Measurements from ENCODE around the gene UPK3B. TPM values are rescaled to one million over a fixed set of nuclear protein-coding genes. Genes with fewer than 3 reads are reported as not detected.
A peak's percentile ranks its signal among the peaks of the same experiment; 100 is the strongest.
"Not testable (repeated sequence)": the region's sequence is repeated elsewhere in the genome, so short reads cannot be mapped to it uniquely, and the experiment has no call there.

UPK3B gene
- total and polyA plus RNA-seq, 2 donors from 2014 or later = 0.15 to 1.9 TPM

- peak in 3 of 5 donors; percentile 12 to 70 (median 54) for DNase-seq
- intact Hi-C loops (cut with DNase I) = no loop called here
Measured at GRCh38 chr7:76514926-76515771, 4.8 kb downstream of the UPK3B start.

GRCh38 chr7:76515999-76516443, 5.7 kb downstream of the UPK3B start:
- no peaks in the 10 kb centered on the region for H3K9me3 ChIP-seq (ENCODE audit: control insufficient read depth in 2 of 3, insufficient read depth in 1 of 3, low read length in 3 of 3)
- H3K9ac ChIP-seq (ENCODE audit: low read length in 3 of 3) = no peak overlapping the region
- no peak for TF ChIP-seq CTCF (IDR thresholded peaks at IDR 0.05; ENCODE audit: borderline replicate concordance, extremely low read depth, insufficient read depth)
- no peak overlapping the region for H3K27ac ChIP-seq (ENCODE audit: low read depth in 2 of 2, low read length in 2 of 2)
- no peak for FAIRE-seq
- no peaks in the 10 kb centered on the region for H3K4me1 ChIP-seq (ENCODE audit: control insufficient read depth in 2 of 3, insufficient read depth in 2 of 3, low read depth in 1 of 3, low read length in 3 of 3)
- DNase-seq = peak in 3 of 5 donors; percentile 12 to 82 (median 42)
- no peaks in the 10 kb centered on the region for H3K27me3 ChIP-seq (ENCODE audit: control insufficient read depth, insufficient read depth, low read length)
- no peak overlapping the region for H3K4me3 ChIP-seq (ENCODE audit: low read length in 3 of 3)
- intact Hi-C loops (cut with DNase I) = no loop called here
- H3K36me3 ChIP-seq (ENCODE audit: control insufficient read depth in 2 of 3, insufficient read depth in 3 of 3, low read length in 3 of 3) = no peaks in the 10 kb centered on the region

More at GRCh38 chr7:76514926-76515771, 4.8 kb downstream of the UPK3B start:
- H3K36me3 ChIP-seq (ENCODE audit: control insufficient read depth in 2 of 3, insufficient read depth in 3 of 3, low read length in 3 of 3) = no peaks in the 10 kb centered on the region
- TF ChIP-seq CTCF (IDR thresholded peaks at IDR 0.05; ENCODE audit: borderline replicate concordance, extremely low read depth, insufficient read depth) = no peak
- no peaks in the 10 kb centered on the region for H3K27me3 ChIP-seq (ENCODE audit: control insufficient read depth, insufficient read depth, low read length)
- no peaks in the 10 kb centered on the region for H3K9me3 ChIP-seq (ENCODE audit: control insufficient read depth in 2 of 3, insufficient read depth in 1 of 3, low read length in 3 of 3)
- FAIRE-seq = no peak
- H3K4me1 ChIP-seq (ENCODE audit: control insufficient read depth in 2 of 3, insufficient read depth in 2 of 3, low read depth in 1 of 3, low read length in 3 of 3) = no peaks in the 10 kb centered on the region
- no peak overlapping the region for H3K9ac ChIP-seq (ENCODE audit: low read length in 3 of 3)
- H3K4me3 ChIP-seq (ENCODE audit: low read length in 3 of 3) = no peak overlapping the region
- H3K27ac ChIP-seq (ENCODE audit: low read depth in 2 of 2, low read length in 2 of 2) = no peak overlapping the region

DNA sequence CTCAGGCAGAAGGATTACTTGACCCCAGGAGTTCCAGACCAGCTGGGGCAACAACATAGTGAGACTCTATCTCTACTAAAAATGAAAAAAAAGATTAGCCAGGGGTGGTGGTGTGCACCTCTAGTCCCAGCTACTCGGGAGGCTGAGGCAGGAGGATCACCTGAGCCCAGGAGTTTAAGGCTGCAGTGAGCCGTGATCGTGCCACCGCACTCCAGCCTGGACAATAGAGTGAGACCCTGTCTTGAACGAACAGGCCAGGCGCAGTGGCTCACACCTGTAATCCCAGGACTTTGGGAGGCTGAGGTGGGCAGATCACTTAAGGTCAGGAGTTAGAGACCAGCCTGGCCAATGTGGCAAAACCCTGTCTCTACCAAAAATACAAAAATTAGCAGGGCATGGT, 6.6 kb downstream of the UPK3B start:
- H3K9ac ChIP-seq (ENCODE audit: low read length in 3 of 3); H3K4me3 ChIP-seq (ENCODE audit: low read length in 3 of 3); H3K36me3 ChIP-seq (ENCODE audit: control insufficient read depth in 2 of 3, insufficient read depth in 3 of 3, low read length in 3 of 3); H3K27ac ChIP-seq (ENCODE audit: low read depth in 2 of 2, low read length in 2 of 2); H3K27me3 ChIP-seq (ENCODE audit: control insufficient read depth, insufficient read depth, low read length); intact Hi-C loops (cut with DNase I); H3K4me1 ChIP-seq (ENCODE audit: control insufficient read depth in 2 of 3, insufficient read depth in 2 of 3, low read depth in 1 of 3, low read length in 3 of 3); H3K9me3 ChIP-seq (ENCODE audit: control insufficient read depth in 2 of 3, insufficient read depth in 1 of 3, low read length in 3 of 3); FAIRE-seq: not testable (repeated sequence)
- DNase-seq = peak in 1 of 5 donors; percentile 21

DNA sequence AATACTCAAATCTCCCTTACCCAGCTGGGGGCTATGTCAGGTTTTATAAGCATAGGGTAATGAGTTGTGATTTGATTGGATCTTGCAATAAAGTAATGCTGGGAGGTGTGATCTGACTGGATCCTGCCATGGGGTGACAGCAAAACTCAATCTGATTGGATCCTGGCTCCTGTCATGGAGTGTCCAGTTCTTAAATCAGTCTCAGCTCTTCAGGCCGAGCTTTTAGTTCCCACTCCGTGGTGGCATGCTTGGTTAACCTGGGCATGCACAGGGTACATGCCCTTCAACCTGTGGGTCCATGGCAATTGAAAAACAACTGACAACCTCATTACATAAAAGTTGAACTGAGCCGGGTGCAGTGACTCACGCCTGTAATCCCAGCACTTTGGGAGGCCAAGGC, 15.8 kb downstream of the UPK3B start:
- H3K36me3 ChIP-seq (ENCODE audit: control insufficient read depth in 2 of 3, insufficient read depth in 3 of 3, low read length in 3 of 3); H3K9ac ChIP-seq (ENCODE audit: low read length in 3 of 3); FAIRE-seq; DNase-seq; intact Hi-C loops (cut with DNase I); H3K27ac ChIP-seq (ENCODE audit: low read depth in 2 of 2, low read length in 2 of 2); H3K4me1 ChIP-seq (ENCODE audit: control insufficient read depth in 2 of 3, insufficient read depth in 2 of 3, low read depth in 1 of 3, low read length in 3 of 3); H3K9me3 ChIP-seq (ENCODE audit: control insufficient read depth in 2 of 3, insufficient read depth in 1 of 3, low read length in 3 of 3); H3K27me3 ChIP-seq (ENCODE audit: control insufficient read depth, insufficient read depth, low read length); H3K4me3 ChIP-seq (ENCODE audit: low read length in 3 of 3): not testable (repeated sequence)

- intact Hi-C loops (cut with DNase I); FAIRE-seq; DNase-seq; H3K36me3 ChIP-seq (ENCODE audit: control insufficient read depth in 2 of 3, insufficient read depth in 3 of 3, low read length in 3 of 3); H3K4me1 ChIP-seq (ENCODE audit: control insufficient read depth in 2 of 3, insufficient read depth in 2 of 3, low read depth in 1 of 3, low read length in 3 of 3); H3K9me3 ChIP-seq (ENCODE audit: control insufficient read depth in 2 of 3, insufficient read depth in 1 of 3, low read length in 3 of 3); H3K27ac ChIP-seq (ENCODE audit: low read depth in 2 of 2, low read length in 2 of 2); H3K27me3 ChIP-seq (ENCODE audit: control insufficient read depth, insufficient read depth, low read length); H3K4me3 ChIP-seq (ENCODE audit: low read length in 3 of 3); H3K9ac ChIP-seq (ENCODE audit: low read length in 3 of 3): not testable (repeated sequence)
Measured at GRCh38 chr7:76531643-76532042, 21.3 kb downstream of the UPK3B start.

- H3K4me3 ChIP-seq (ENCODE audit: low read length in 3 of 3); DNase-seq; H3K36me3 ChIP-seq (ENCODE audit: control insufficient read depth in 2 of 3, insufficient read depth in 3 of 3, low read length in 3 of 3); H3K9me3 ChIP-seq (ENCODE audit: control insufficient read depth in 2 of 3, insufficient read depth in 1 of 3, low read length in 3 of 3); intact Hi-C loops (cut with DNase I); H3K9ac ChIP-seq (ENCODE audit: low read length in 3 of 3); H3K27ac ChIP-seq (ENCODE audit: low read depth in 2 of 2, low read length in 2 of 2); H3K4me1 ChIP-seq (ENCODE audit: control insufficient read depth in 2 of 3, insufficient read depth in 2 of 3, low read depth in 1 of 3, low read length in 3 of 3); FAIRE-seq; H3K27me3 ChIP-seq (ENCODE audit: control insufficient read depth, insufficient read depth, low read length): not testable (repeated sequence)
Measured at GRCh38 chr7:76543197-76543596, 32.8 kb downstream of the UPK3B start, which contains the start of gene SPDYE16. SPDYE16 (minus strand) TSS chr7:76543297; CDS start chr7:76541459, 1,838 bp downstream.

Measured in kidney (tissue), 14 donors.